Uterus (tissue), 2 donors: ENCODE measurements around the gene TCF12.

Experiments
- POLR2A ChIP-seq, 2 donors: fragments of 450-650 bp; IDR thresholded peaks; one replicate each; pipeline ENCODE4 v1.6.1; 2016; ENCODE audit warnings: antibody characterized with exemption in 2 of 2, mild to moderate bottlenecking in 1 of 2, moderate library complexity in 1 of 2
- TF ChIP-seq, protein P1 (sequence below), 4 experiments: fragments of 200-600 bp in 2 of 4; fragments of 450-650 bp in 2 of 4; sonication (generic) in 2 of 4; IDR thresholded peaks; one replicate each; pipeline ENCODE4 v1.5.1; 2016 to 2019; ENCODE audit warnings: antibody characterized with exemption in 4 of 4, mild to moderate bottlenecking in 2 of 4, moderate library complexity in 1 of 4

DNA sequence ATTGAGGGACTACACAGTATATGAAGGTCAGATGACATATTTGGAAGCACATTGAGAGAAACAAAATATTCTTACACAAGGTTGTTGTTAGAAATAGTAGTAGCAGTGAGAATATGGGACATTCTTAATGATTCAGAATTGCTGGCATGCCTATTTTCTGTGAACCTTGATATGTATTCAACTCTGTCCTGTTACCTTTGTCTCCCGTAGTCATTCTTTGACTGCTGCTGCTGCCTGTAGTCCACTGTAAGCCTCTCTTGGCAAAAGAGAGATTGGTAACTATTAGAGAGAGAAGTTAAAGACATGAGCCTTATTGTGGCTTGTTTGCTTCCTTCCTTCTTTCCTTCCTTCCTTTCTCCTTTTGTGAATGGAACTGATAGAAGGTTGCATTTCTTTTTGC lies 64.5 kb downstream of the TCF12 start:
- TF ChIP-seq, protein P1, sequence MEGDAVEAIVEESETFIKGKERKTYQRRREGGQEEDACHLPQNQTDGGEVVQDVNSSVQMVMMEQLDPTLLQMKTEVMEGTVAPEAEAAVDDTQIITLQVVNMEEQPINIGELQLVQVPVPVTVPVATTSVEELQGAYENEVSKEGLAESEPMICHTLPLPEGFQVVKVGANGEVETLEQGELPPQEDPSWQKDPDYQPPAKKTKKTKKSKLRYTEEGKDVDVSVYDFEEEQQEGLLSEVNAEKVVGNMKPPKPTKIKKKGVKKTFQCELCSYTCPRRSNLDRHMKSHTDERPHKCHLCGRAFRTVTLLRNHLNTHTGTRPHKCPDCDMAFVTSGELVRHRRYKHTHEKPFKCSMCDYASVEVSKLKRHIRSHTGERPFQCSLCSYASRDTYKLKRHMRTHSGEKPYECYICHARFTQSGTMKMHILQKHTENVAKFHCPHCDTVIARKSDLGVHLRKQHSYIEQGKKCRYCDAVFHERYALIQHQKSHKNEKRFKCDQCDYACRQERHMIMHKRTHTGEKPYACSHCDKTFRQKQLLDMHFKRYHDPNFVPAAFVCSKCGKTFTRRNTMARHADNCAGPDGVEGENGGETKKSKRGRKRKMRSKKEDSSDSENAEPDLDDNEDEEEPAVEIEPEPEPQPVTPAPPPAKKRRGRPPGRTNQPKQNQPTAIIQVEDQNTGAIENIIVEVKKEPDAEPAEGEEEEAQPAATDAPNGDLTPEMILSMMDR (IDR thresholded peaks at IDR 0.05): no peak
- no peak for TF ChIP-seq POLR2A (IDR thresholded peaks at IDR 0.05)
